Ishikawa (cell line): ENCODE data around the gene IL36B.

ENCODE experiments used
- CEBPB ChIP-seq: IDR thresholded peaks from 2 replicates; pipeline ENCODE4 v1.6.1; 2012
- CREB1 ChIP-seq: IDR thresholded peaks from 2 replicates; pipeline ENCODE4 v1.6.1; 2012; ENCODE audit warnings: low read depth
- TAF1 ChIP-seq: IDR thresholded peaks from 2 replicates; pipeline ENCODE4 v1.6.1; 2012; ENCODE audit warnings: low read depth, mild to moderate bottlenecking
- TEAD4 ChIP-seq: IDR thresholded peaks from 2 replicates; pipeline ENCODE4 v1.6.1; 2012

DNA sequence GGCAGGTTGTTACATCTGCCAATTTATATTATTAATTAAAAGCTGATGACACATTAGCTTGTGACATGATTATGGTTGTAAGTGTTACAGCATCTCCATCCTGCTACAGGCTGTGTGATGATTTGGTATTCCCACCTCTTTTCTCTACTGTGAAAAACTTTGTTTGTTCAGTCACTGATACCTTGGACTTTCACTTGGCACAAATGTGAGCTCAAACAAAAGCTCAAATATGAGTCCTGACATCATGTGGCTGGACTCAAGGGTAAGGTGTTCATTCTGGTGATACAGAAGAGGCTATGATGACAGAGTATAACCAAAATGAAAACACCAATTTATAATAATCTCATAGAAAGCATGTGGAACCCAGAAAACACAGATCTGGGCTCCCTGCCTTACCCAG, 58.8 kb downstream of the IL36B start:
- TF ChIP-seq CREB1, result no peak
- TF ChIP-seq TAF1, result no peak
- no peak for TF ChIP-seq CEBPB
- TF ChIP-seq TEAD4, result no peak
